GM23248 (cell line): ENCODE data around the gene PSMD6.

ENCODE experiments used
- EZH2 ChIP-seq: fragments of 200-600 bp; sonication (generic); IDR thresholded peaks from 2 replicates; pipeline ENCODE4 v1.6.1; 2018; ENCODE audit warnings: antibody characterized with exemption, mild to moderate bottlenecking; ENCODE audit not compliant: insufficient read depth, poor library complexity, severe bottlenecking
- EZH2phosphoT487 ChIP-seq: fragments of 200-600 bp; sonication (generic); IDR thresholded peaks from 2 replicates; pipeline ENCODE4 v1.6.1; 2018; ENCODE audit warnings: antibody characterized with exemption, moderate library complexity, mild to moderate bottlenecking, low read depth; ENCODE audit not compliant: insufficient read depth

DNA sequence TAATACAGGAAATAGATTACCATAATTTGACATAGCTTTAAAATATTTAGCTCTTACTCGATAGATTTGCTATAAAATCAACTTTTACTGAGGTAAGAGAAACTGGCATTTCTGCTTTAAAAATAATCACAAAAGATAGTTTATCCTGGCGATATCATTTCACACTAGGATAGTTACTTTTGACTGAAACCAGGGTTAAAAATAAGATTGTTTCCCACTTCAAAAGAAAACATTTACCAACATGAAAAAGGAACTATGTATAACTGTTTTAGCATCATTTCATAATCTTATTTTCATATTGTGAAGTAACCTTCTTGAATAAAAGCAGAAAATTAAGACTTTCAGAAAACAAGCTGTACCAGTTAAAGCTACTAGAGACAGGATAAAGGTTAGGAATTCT lies 15.3 kb downstream of the PSMD6 start:
- TF ChIP-seq EZH2 (no peak), EZH2phosphoT487 (no peak)
